Measurements from ENCODE around the gene QRICH2.

- TF ChIP-seq EZH2phosphoT487 (IDR thresholded peaks at IDR 0.05; ENCODE audit: borderline replicate concordance) (no peak), CTCF (conservative IDR thresholded peaks at IDR 0.05; ENCODE audit: low read length) (no peak)
Observed at GRCh38 chr17:76309461-76309860, 1.4 kb upstream of the QRICH2 start.
